ENCODE results near the gene IL16.
"Not testable (repeated sequence)": the region's sequence is repeated elsewhere in the genome, so short reads cannot be mapped to it uniquely, and the experiment has no call there.

Gene IL16

GRCh38 chr15:81183439-81183775 is 13.3 kb upstream of the IL16 start:
- H3K9me3 Mint-ChIP-seq, result no peaks in the 10 kb centered on the region
- H3K4me3 Mint-ChIP-seq, result no peak overlapping the region
- peaks cover 27% of the 10 kb centered on the region for H3K4me1 Mint-ChIP-seq (ENCODE audit: low read depth)
- H3K36me3 Mint-ChIP-seq (ENCODE audit: low read depth), result no peaks in the 10 kb centered on the region
- peaks cover 28% of the 10 kb centered on the region for H3K27me3 Mint-ChIP-seq
- H3K27ac Mint-ChIP-seq, result no peak overlapping the region
- no peak for DNase-seq

- Mint-ChIP-seq H3K4me1 (ENCODE audit: low read depth) (peaks cover 27% of the 10 kb centered on the region), H3K9me3 (no peaks in the 10 kb centered on the region), H3K36me3 (ENCODE audit: low read depth) (no peaks in the 10 kb centered on the region), H3K4me3 (no peak overlapping the region), H3K27me3 (peaks cover 28% of the 10 kb centered on the region), H3K27ac (no peak overlapping the region)
- DNase-seq, result no peak
Observed at GRCh38 chr15:81184188-81184587, 12.5 kb upstream of the IL16 start.

GRCh38 chr15:81185631-81186295 is 10.9 kb upstream of the IL16 start:
- H3K36me3 Mint-ChIP-seq (ENCODE audit: low read depth), result no peaks in the 10 kb centered on the region
- peaks cover 28% of the 10 kb centered on the region for H3K27me3 Mint-ChIP-seq
- H3K9me3 Mint-ChIP-seq, result no peaks in the 10 kb centered on the region
- no peak overlapping the region for H3K27ac Mint-ChIP-seq
- DNase-seq, result no peak
- H3K4me1 Mint-ChIP-seq (ENCODE audit: low read depth), result peaks cover 27% of the 10 kb centered on the region
- H3K4me3 Mint-ChIP-seq, result no peak overlapping the region

- no peaks in the 10 kb centered on the region for H3K36me3 Mint-ChIP-seq (ENCODE audit: low read depth)
- peaks cover 15% of the 10 kb centered on the region for H3K27me3 Mint-ChIP-seq
Observed at GRCh38 chr15:81188354-81188753, 8.3 kb upstream of the IL16 start.

GRCh38 chr15:81189583-81190283 is 6.9 kb upstream of the IL16 start:
- peaks cover 3% of the 10 kb centered on the region for H3K4me1 Mint-ChIP-seq (ENCODE audit: low read depth)
- no peak overlapping the region for H3K27ac Mint-ChIP-seq
- no peaks in the 10 kb centered on the region for H3K36me3 Mint-ChIP-seq (ENCODE audit: low read depth)
- no peak overlapping the region for H3K4me3 Mint-ChIP-seq
- no peak for DNase-seq
- no peaks in the 10 kb centered on the region for H3K9me3 Mint-ChIP-seq
- peaks cover 5% of the 10 kb centered on the region for H3K27me3 Mint-ChIP-seq

More at GRCh38 chr15:81188354-81188753, 8.3 kb upstream of the IL16 start:
- H3K9me3 Mint-ChIP-seq, result no peaks in the 10 kb centered on the region
- H3K4me1 Mint-ChIP-seq (ENCODE audit: low read depth), result peaks cover 13% of the 10 kb centered on the region
- no peak overlapping the region for H3K4me3 Mint-ChIP-seq
- DNase-seq, result no peak
- H3K27ac Mint-ChIP-seq, result no peak overlapping the region

GRCh38 chr15:81190922-81191507 is 5.7 kb upstream of the IL16 start:
- H3K4me1 Mint-ChIP-seq (ENCODE audit: low read depth), result peaks cover 4% of the 10 kb centered on the region
- H3K27me3 Mint-ChIP-seq, result peaks cover 5% of the 10 kb centered on the region
- no peak for DNase-seq
- H3K9me3 Mint-ChIP-seq, result no peaks in the 10 kb centered on the region
- H3K4me3 Mint-ChIP-seq, result no peak overlapping the region
- H3K27ac Mint-ChIP-seq, result no peak overlapping the region
- no peaks in the 10 kb centered on the region for H3K36me3 Mint-ChIP-seq (ENCODE audit: low read depth)

GRCh38 chr15:81191701-81192100 is 5.0 kb upstream of the IL16 start:
- no peak for DNase-seq
- no peaks in the 10 kb centered on the region for H3K9me3 Mint-ChIP-seq
- H3K36me3 Mint-ChIP-seq (ENCODE audit: low read depth), result no peaks in the 10 kb centered on the region

GRCh38 chr15:81194723-81195122 is 2.0 kb upstream of the IL16 start:
- Mint-ChIP-seq H3K4me3 (no peak overlapping the region), H3K9me3 (no peaks in the 10 kb centered on the region), H3K36me3 (ENCODE audit: low read depth) (no peaks in the 10 kb centered on the region), H3K4me1 (ENCODE audit: low read depth) (peaks cover 4% of the 10 kb centered on the region), H3K27ac (no peak overlapping the region), H3K27me3 (peaks cover 15% of the 10 kb centered on the region)
- DNase-seq, result no peak

More at GRCh38 chr15:81191701-81192100, 5.0 kb upstream of the IL16 start:
- peaks cover 4% of the 10 kb centered on the region for H3K4me1 Mint-ChIP-seq (ENCODE audit: low read depth)
- H3K27ac Mint-ChIP-seq, result no peak overlapping the region
- no peak overlapping the region for H3K4me3 Mint-ChIP-seq
- peaks cover 5% of the 10 kb centered on the region for H3K27me3 Mint-ChIP-seq

- no peak for DNase-seq
- peaks cover 15% of the 10 kb centered on the region for H3K27me3 Mint-ChIP-seq
- no peaks in the 10 kb centered on the region for H3K9me3 Mint-ChIP-seq
- H3K4me1 Mint-ChIP-seq (ENCODE audit: low read depth), result peaks cover 4% of the 10 kb centered on the region
- no peak overlapping the region for H3K4me3 Mint-ChIP-seq
- no peaks in the 10 kb centered on the region for H3K36me3 Mint-ChIP-seq (ENCODE audit: low read depth)
- H3K27ac Mint-ChIP-seq, result no peak overlapping the region
Observed at GRCh38 chr15:81195339-81195864, 1.3 kb upstream of the IL16 start.

- Mint-ChIP-seq H3K4me3 (no peak overlapping the region), H3K36me3 (ENCODE audit: low read depth) (no peaks in the 10 kb centered on the region), H3K27ac (no peak overlapping the region), H3K9me3 (no peaks in the 10 kb centered on the region), H3K4me1 (ENCODE audit: low read depth) (peaks cover 4% of the 10 kb centered on the region), H3K27me3 (peaks cover 10% of the 10 kb centered on the region)
- no peak for DNase-seq
Observed at GRCh38 chr15:81197255-81197630, 564 bp downstream of the IL16 start.

GRCh38 chr15:81197688-81198281 is 1.1 kb downstream of the IL16 start:
- Mint-ChIP-seq H3K36me3 (ENCODE audit: low read depth) (no peaks in the 10 kb centered on the region), H3K9me3 (no peaks in the 10 kb centered on the region), H3K27ac (no peak overlapping the region), H3K4me1 (ENCODE audit: low read depth) (peaks cover 4% of the 10 kb centered on the region), H3K27me3 (peaks cover 10% of the 10 kb centered on the region), H3K4me3 (no peak overlapping the region)
- no peak for DNase-seq

- Mint-ChIP-seq H3K27me3 (peaks cover 10% of the 10 kb centered on the region), H3K9me3 (no peaks in the 10 kb centered on the region), H3K27ac (no peak overlapping the region), H3K4me1 (ENCODE audit: low read depth) (peaks cover 4% of the 10 kb centered on the region), H3K4me3 (no peak overlapping the region), H3K36me3 (ENCODE audit: low read depth) (no peaks in the 10 kb centered on the region)
- DNase-seq, result no peak
Observed at GRCh38 chr15:81199031-81199779, 2.5 kb downstream of the IL16 start.

GRCh38 chr15:81206018-81206417 is 9.3 kb downstream of the IL16 start:
- Mint-ChIP-seq H3K4me3 (no peak overlapping the region), H3K4me1 (ENCODE audit: low read depth) (no peaks in the 10 kb centered on the region), H3K9me3 (peaks cover 3% of the 10 kb centered on the region), H3K27ac (no peak overlapping the region), H3K36me3 (ENCODE audit: low read depth) (no peaks in the 10 kb centered on the region), H3K27me3 (no peaks in the 10 kb centered on the region)
- DNase-seq, result no peak

GRCh38 chr15:81207987-81208386 is 11.3 kb downstream of the IL16 start:
- H3K36me3 Mint-ChIP-seq (ENCODE audit: low read depth); H3K9me3 Mint-ChIP-seq; H3K4me1 Mint-ChIP-seq (ENCODE audit: low read depth); H3K27ac Mint-ChIP-seq; H3K4me3 Mint-ChIP-seq; DNase-seq; H3K27me3 Mint-ChIP-seq: not testable (repeated sequence)

Data from activated T-cell treated with anti-CD3 and anti-CD28 coated beads, Interleukin-2, amount 50 U/mL, for 24 hours (primary cell).